H1 (cell line): ENCODE data around the gene NHLRC2. TPM values are rescaled to one million over a fixed set of nuclear protein-coding genes. Genes with fewer than 3 reads are reported as not detected.
A peak's percentile ranks its signal among the peaks of the same experiment; 100 is the strongest.

Source experiments
- CTCF ChIA-PET: fragments of 300-600 bp; sonication (Branson Sonifier 250); formaldehyde crosslinking; loops from one replicate; lab custom pipeline; 2021; ENCODE audit not compliant: partially characterized antibody; lab: Charles Lee
- POLR2A ChIA-PET: fragments of 300-600 bp; sonication (Branson Sonifier 250); formaldehyde crosslinking; loops from one replicate; lab custom pipeline; 2021; ENCODE audit warnings: inconsistent platforms; ENCODE audit not compliant: partially characterized antibody; lab: Charles Lee
- DNase-seq, 2 experiments: peaks; one replicate each; pipeline versions ENCODE4 v3.0.0 to v3.0.0-alpha.2; 2010 to 2022; ENCODE audit warnings: low spot score in 2 of 2, low read depth in 1 of 2, mixed read lengths in 1 of 2
- FAIRE-seq: peaks from 2 replicates; lab custom pipeline; 2011; peaks lifted over from hg19 to GRCh38; lab: Jason Lieb, UNC
- H2AFZ ChIP-seq: 2 replicates; pipeline ENCODE4 v1.8.1; 2012; ENCODE audit warnings: low read length, inconsistent platforms
- H2AK5ac ChIP-seq: 2 replicates; pipeline ENCODE4 v1.6.1; 2013; ENCODE audit warnings: low read depth, low read length
- H2BK120ac ChIP-seq: replicated peaks from 2 replicates; pipeline ENCODE3; 2013; ENCODE audit warnings: low read depth, low read length, inconsistent platforms
- H2BK12ac ChIP-seq: 2 replicates; pipeline ENCODE4 v1.6.1; 2013; ENCODE audit warnings: low read depth, low read length
- H2BK15ac ChIP-seq: 2 replicates; pipeline ENCODE4 v1.6.1; 2013; ENCODE audit warnings: low read length
- H2BK20ac ChIP-seq: 2 replicates; pipeline ENCODE4 v1.6.1; 2013; ENCODE audit warnings: low read length
- H2BK5ac ChIP-seq: 2 replicates; pipeline ENCODE4 v1.6.1; 2013; ENCODE audit warnings: low read depth, low read length
- H3K14ac ChIP-seq: 2 replicates; pipeline ENCODE4 v1.6.1; 2013; ENCODE audit warnings: inconsistent platforms; ENCODE audit not compliant: insufficient read length
- H3K18ac ChIP-seq: 2 replicates; pipeline ENCODE4 v1.6.1; 2013; ENCODE audit warnings: low read length; ENCODE audit errors: extremely low read depth
- H3K23ac ChIP-seq: 2 replicates; pipeline ENCODE4 v1.6.1; 2013; ENCODE audit warnings: inconsistent platforms; ENCODE audit not compliant: insufficient read length
- H3K23me2 ChIP-seq: 2 replicates; pipeline ENCODE4 v1.6.1; 2013; ENCODE audit warnings: low read depth, low read length
- H3K27ac ChIP-seq: 2 replicates; pipeline ENCODE4 v1.6.1; 2011; ENCODE audit warnings: low read depth, low read length, inconsistent platforms
- H3K27me3 ChIP-seq, 4 experiments: replicated peaks in 1 of 4; 1 replicate in 1 of 4; 2 replicates in 3 of 4; pipeline versions ENCODE4 v1.6.1 to v1.8.1; 2011 to 2013; ENCODE audit warnings: low read length in 3 of 4, mild to moderate bottlenecking in 3 of 4, inconsistent platforms in 2 of 4, mixed read lengths in 2 of 4, moderate library complexity in 1 of 4; ENCODE audit not compliant: control insufficient read depth in 3 of 4, insufficient read depth in 3 of 4; ENCODE audit errors: extremely low read depth in 1 of 4
- H3K36me3 ChIP-seq, 4 experiments: 2 replicates each; pipeline versions ENCODE4 v1.6.1 to v1.8.1; 2011 to 2013; ENCODE audit warnings: mild to moderate bottlenecking in 4 of 4, low read length in 3 of 4, moderate library complexity in 2 of 4, control low read depth in 1 of 4, inconsistent platforms in 1 of 4; ENCODE audit not compliant: insufficient read depth in 4 of 4, control insufficient read depth in 2 of 4
- H3K4ac ChIP-seq: replicated peaks from 2 replicates; pipeline ENCODE3; 2013; ENCODE audit warnings: low read length, low read depth, mixed read lengths, inconsistent platforms; ENCODE audit not compliant: insufficient read length
- H3K4me1 ChIP-seq, 4 experiments: replicated peaks in 1 of 4; 1 replicate in 1 of 4; 2 replicates in 3 of 4; pipeline versions ENCODE4 v1.6.1 to v1.8.1; 2011 to 2013; ENCODE audit warnings: low read length in 3 of 4, inconsistent platforms in 2 of 4, mixed read lengths in 1 of 4; ENCODE audit not compliant: insufficient read depth in 4 of 4, control insufficient read depth in 3 of 4
- H3K4me2 ChIP-seq, 2 experiments: 2 replicates each; pipeline versions ENCODE4 v1.6.1 to v1.8.1; 2011 to 2013; ENCODE audit warnings: low read depth in 2 of 2, low read length in 2 of 2, control low read depth in 1 of 2, inconsistent platforms in 1 of 2, mild to moderate bottlenecking in 1 of 2; ENCODE audit not compliant: insufficient read depth in 1 of 2
- H3K4me3 ChIP-seq, 4 experiments: fragments of 200-600, 300-600 bp in 1 of 4; sonication (generic), shearing (Covaris generic), sonication (Bioruptor Twin) in 1 of 4; 2 replicates each; pipeline versions ENCODE4 v1.5.1 to v1.8.1; 2011 to 2016; ENCODE audit warnings: low read length in 4 of 4, low read depth in 3 of 4, control low read depth in 2 of 4, inconsistent platforms in 2 of 4, mild to moderate bottlenecking in 2 of 4, mixed read lengths in 1 of 4, moderate library complexity in 1 of 4; ENCODE audit not compliant: insufficient read depth in 2 of 4; ENCODE audit errors: extremely low read depth in 1 of 4
- H3K56ac ChIP-seq: replicated peaks from 2 replicates; pipeline ENCODE3; 2013; ENCODE audit warnings: low read depth, mild to moderate bottlenecking, mixed read lengths, low read length, inconsistent platforms; ENCODE audit not compliant: insufficient read length
- H3K79me1 ChIP-seq: 2 replicates; pipeline ENCODE4 v1.6.1; 2013; ENCODE audit warnings: low read depth, low read length, control low read depth
- H3K79me2 ChIP-seq, 2 experiments: 2 replicates each; pipeline versions ENCODE4 v1.6.1 to v1.8.1; 2012 to 2013; ENCODE audit warnings: low read length in 2 of 2, mild to moderate bottlenecking in 2 of 2, inconsistent platforms in 1 of 2; ENCODE audit not compliant: insufficient read depth in 2 of 2, control insufficient read depth in 1 of 2
- H3K9ac ChIP-seq, 4 experiments: replicated peaks in 1 of 4; 1 replicate in 1 of 4; 2 replicates in 3 of 4; pipeline versions ENCODE4 v1.6.1 to v1.8.1; 2011 to 2013; ENCODE audit warnings: low read depth in 3 of 4, low read length in 3 of 4, control low read depth in 2 of 4, mild to moderate bottlenecking in 2 of 4, moderate library complexity in 2 of 4, inconsistent platforms in 1 of 4; ENCODE audit errors: extremely low read depth in 1 of 4
- H3K9me3 ChIP-seq, 2 experiments: 2 replicates each; pipeline versions ENCODE4 v1.6.1 to v1.8.1; 2012 to 2013; ENCODE audit warnings: mild to moderate bottlenecking in 2 of 2, moderate library complexity in 2 of 2, control low read depth in 1 of 2, inconsistent platforms in 1 of 2, low read depth in 1 of 2, low read length in 1 of 2, mixed read lengths in 1 of 2; ENCODE audit not compliant: insufficient read depth in 2 of 2
- H4K20me1 ChIP-seq, 2 experiments: replicated peaks in 1 of 2; 2 replicates each; pipeline versions ENCODE3 to v1.8.1; 2011 to 2013; ENCODE audit warnings: inconsistent platforms in 2 of 2, low read length in 2 of 2, mild to moderate bottlenecking in 1 of 2; ENCODE audit not compliant: insufficient read depth in 2 of 2, control insufficient read depth in 1 of 2
- H4K5ac ChIP-seq: 2 replicates; pipeline ENCODE4 v1.6.1; 2013; ENCODE audit warnings: low read length, low read depth, mixed read lengths, inconsistent platforms; ENCODE audit not compliant: insufficient read length
- H4K8ac ChIP-seq: 2 replicates; pipeline ENCODE4 v1.8.0; 2013; ENCODE audit warnings: mild to moderate bottlenecking, moderate library complexity, low read length, inconsistent platforms; ENCODE audit not compliant: insufficient read depth; ENCODE audit errors: extremely low read depth
- H4K91ac ChIP-seq: replicated peaks from 2 replicates; pipeline ENCODE3; 2013; ENCODE audit warnings: low read length, mixed read lengths, inconsistent platforms; ENCODE audit not compliant: insufficient read length
- EP300 ChIP-seq, 2 experiments: IDR thresholded peaks; 1 replicate in 1 of 2; 2 replicates in 1 of 2; pipeline ENCODE4 v1.6.1; 2011 to 2012; ENCODE audit warnings: low read depth in 2 of 2, low read length in 2 of 2, mild to moderate bottlenecking in 2 of 2, borderline replicate concordance in 1 of 2, inconsistent platforms in 1 of 2, moderate library complexity in 1 of 2
- FOSL1 ChIP-seq: IDR thresholded peaks from 2 replicates; pipeline ENCODE4 v1.6.1; 2011; ENCODE audit warnings: mild to moderate bottlenecking, low read depth, low read length, moderate library complexity; ENCODE audit not compliant: insufficient read depth
- GTF2F1 ChIP-seq: IDR thresholded peaks from 2 replicates; pipeline ENCODE4 v1.6.1; 2012; ENCODE audit warnings: low read depth, low read length, improper control_type of control experiment, borderline replicate concordance
- KDM1A ChIP-seq: fragments of 200-600, 300-600 bp; sonication (generic); IDR thresholded peaks from 2 replicates; pipeline ENCODE4 v1.7.1; 2016; ENCODE audit warnings: mild to moderate bottlenecking, low read length, borderline replicate concordance
- TBP ChIP-seq: IDR thresholded peaks from 2 replicates; pipeline ENCODE4 v1.6.1; 2011; ENCODE audit warnings: low read depth, low read length, improper control_type of control experiment
- WGBS, 2 experiments: shearing (Covaris generic) in 1 of 2; methylation state at CpG; one replicate each; pipeline versions ENCODE4 v1.1.6 to v1.1.7; 2013 to 2015; ENCODE audit warnings: low lambda C conversion rate in 2 of 2, mixed read lengths in 2 of 2, inconsistent platforms in 1 of 2, low coverage in 1 of 2, missing lambda C conversion rate in 1 of 2; ENCODE audit not compliant: insufficient replicate concordance in 2 of 2, insufficient coverage in 1 of 2, insufficient read length in 1 of 2; ENCODE audit errors: extremely low coverage in 1 of 2, missing lambda C conversion rate in 1 of 2; 5-methylcytosine and 5-hydroxymethylcytosine counted together
- long read RNA-seq, 2 experiments: library from RNA in 1 of 2; library from capped mRNA in 1 of 2; stranded (forward); transcript quantifications; one replicate each; pipeline ENCODE4 v2.0.0, GENCODE V29; 2021; ENCODE audit warnings: inconsistent platforms in 1 of 2
- polyA minus RNA-seq, 3 experiments: library from RNA; depleted of rRNA, polyadenylated mRNA; stranded (reverse); fragments of >200 nt; gene quantifications; 1 replicate in 2 of 3; 2 replicates in 1 of 3; pipeline ENCODE4 v1.2.3, GENCODE V29; 2011
- polyA plus RNA-seq, 7 experiments: library from polyadenylated mRNA; depleted of rRNA in 3 of 7; stranded (reverse) in 5 of 7; unstranded in 2 of 7; fragments of >200 nt in 5 of 7; fragments of 200-250 nt in 2 of 7; gene quantifications; 1 replicate in 5 of 7; 2 replicates in 1 of 7; 4 replicates in 1 of 7; pipeline versions ENCODE4 v1.2.1 to v1.2.3, GENCODE V29; 2011 to 2013; ENCODE audit warnings: missing spikeins in 2 of 7, mixed read lengths in 2 of 7
- total RNA-seq: library from RNA; stranded (reverse); fragmentation: NEBNext Ultra II Directional; extraction: Animal tissue kit (Norgen Biotek cat#: 25700); gene quantifications from 2 replicates; pipeline ENCODE4 v1.2.1, GENCODE V29; 2021

Gene NHLRC2, protein sequence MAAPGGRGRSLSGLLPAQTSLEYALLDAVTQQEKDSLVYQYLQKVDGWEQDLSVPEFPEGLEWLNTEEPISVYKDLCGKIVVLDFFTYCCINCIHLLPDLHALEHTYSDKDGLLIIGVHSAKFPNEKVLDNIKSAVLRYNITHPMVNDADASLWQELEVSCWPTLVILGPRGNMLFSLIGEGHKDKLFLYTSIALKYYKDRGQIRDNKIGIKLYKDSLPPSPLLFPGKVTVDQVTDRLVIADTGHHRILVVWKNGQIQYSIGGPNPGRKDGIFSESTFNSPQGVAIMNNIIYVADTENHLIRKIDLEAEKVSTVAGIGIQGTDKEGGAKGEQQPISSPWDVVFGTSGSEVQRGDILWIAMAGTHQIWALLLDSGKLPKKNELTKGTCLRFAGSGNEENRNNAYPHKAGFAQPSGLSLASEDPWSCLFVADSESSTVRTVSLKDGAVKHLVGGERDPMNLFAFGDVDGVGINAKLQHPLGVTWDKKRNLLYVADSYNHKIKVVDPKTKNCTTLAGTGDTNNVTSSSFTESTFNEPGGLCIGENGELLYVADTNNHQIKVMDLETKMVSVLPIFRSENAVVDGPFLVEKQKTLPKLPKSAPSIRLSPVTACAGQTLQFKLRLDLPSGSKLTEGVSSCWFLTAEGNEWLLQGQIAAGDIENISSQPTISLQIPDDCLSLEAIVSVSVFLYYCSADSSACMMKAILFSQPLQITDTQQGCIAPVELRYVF
- total RNA-seq (21.6 and 25.6 TPM in 2 replicates), polyA plus RNA-seq (2011; rRNA removed) (4.4 and 4.9 TPM in 2 replicates), polyA minus RNA-seq (2011; rRNA and poly(A)+ RNA removed) (34.1 and 36.0 TPM in 2 replicates)
- 6.7 TPM for polyA plus RNA-seq (2011; cell fraction: cytosol; rRNA removed)
- 7.0 TPM for polyA plus RNA-seq (2011; cell fraction: nucleus; rRNA removed)
- 3.9 to 5.5 TPM (median 4.8 TPM) in 4 replicates for polyA plus RNA-seq (2012, experiment 1 of 2)
- polyA plus RNA-seq (2012, experiment 2 of 2) = 0.29 TPM
- polyA plus RNA-seq (2013, experiment 1 of 2) = 6.4 TPM
- polyA plus RNA-seq (2013, experiment 2 of 2) = 5.6 TPM
- polyA minus RNA-seq (2011; cell fraction: cytosol; rRNA and poly(A)+ RNA removed) = 14.3 TPM
- polyA minus RNA-seq (2011; cell fraction: nucleus; rRNA and poly(A)+ RNA removed) = 71.4 TPM
- long read RNA-seq, experiment 1, full-length matches to known transcripts = 2 of 12 reads
- long read RNA-seq, experiment 1, partial matches to known transcripts = 4 of 12 reads
- long read RNA-seq, experiment 1, other reads (novel, unspliced or antisense) = 6 of 12 reads
- long read RNA-seq, experiment 2 = 0 reads

DNA sequence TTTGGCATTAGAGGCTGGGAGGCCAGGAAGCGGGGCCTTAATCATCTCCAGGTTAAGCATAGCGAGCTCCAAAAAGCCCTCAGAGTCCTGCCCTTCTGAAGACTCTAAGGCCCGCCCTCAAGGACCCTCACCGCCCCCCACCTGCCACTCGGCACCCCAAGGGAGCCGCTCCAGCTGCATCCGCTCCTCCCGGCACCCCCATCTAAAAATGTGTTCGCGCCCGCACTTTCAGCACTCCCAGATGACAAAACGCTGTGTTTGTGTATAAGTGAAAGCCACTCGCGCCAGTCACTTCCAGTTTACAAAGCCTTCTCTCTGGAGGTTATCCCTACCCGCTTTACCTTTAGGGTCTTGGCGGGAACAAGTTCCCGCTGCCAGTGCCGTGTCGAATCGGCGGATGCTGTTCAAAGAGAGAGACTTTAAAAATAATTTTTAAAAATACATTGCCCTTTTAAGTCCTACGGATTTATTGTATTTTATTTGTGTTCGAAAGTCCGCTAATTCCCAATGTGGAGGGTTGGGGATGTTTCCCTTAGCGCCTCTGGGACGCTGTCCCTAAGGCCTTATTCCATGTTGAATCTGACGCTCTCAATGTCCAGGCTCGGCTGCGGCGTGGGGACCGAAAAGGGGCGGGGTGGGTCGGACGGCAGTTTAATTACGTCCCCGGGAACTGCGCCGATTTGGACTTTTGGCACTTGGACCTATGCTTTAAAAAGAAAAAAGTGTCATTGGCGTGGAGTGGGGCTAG lies at the start of gene NHLRC2, which contains the start of gene DCLRE1A:
Gene NHLRC2, plus strand, starts transcription at position 649 of the 748 bp plus-strand sequence. CDS start 212 bp downstream, outside the sequence.
Gene DCLRE1A, minus strand, starts transcription at position 70 of the 748 bp plus-strand sequence. CDS start 900 bp downstream, outside the sequence.
- no peak within 1 kb of the TSS for H3K23ac ChIP-seq
- H2BK5ac ChIP-seq = peak within 1 kb of the TSS; percentile 99
- no peaks in the 10 kb centered on the region for H3K9me3 ChIP-seq
- H3K4me3 ChIP-seq = peak within 1 kb of the TSS; percentile 75 to 98 (median 97)
- H3K56ac ChIP-seq = peak within 1 kb of the TSS; percentile 95
- DNase-seq (peak; percentile 21 to 82), FAIRE-seq (no peak)
- peak within 1 kb of the TSS; percentile 99 for H4K8ac ChIP-seq
- H3K79me2 ChIP-seq = peaks cover 0 to 50% of the 10 kb centered on the region in 2 experiments; a peak in 2 of 4 replicates
- 0 out of 2 replicates have a peak within 1 kb of the TSS, but pooled peaks have one; percentile 88 for H2BK15ac ChIP-seq
- peak within 1 kb of the TSS; percentile 89 to 99 (median 98) for H3K9ac ChIP-seq
- WGBS, 2 experiments = 5% methylated on average over 36 of the region's 39 CpGs; no CpG with 5 or more reads in 1 of the 2 experiments
- peak within 1 kb of the TSS; percentile 91 for H2BK12ac ChIP-seq
- H3K27ac ChIP-seq = peak within 1 kb of the TSS; percentile 97
- H3K4me1 ChIP-seq = peaks cover 3 to 6% (median 4%) of the 10 kb centered on the region in 4 experiments; a peak in 5 of 7 replicates
- peak within 1 kb of the TSS; percentile 55 for H3K4ac ChIP-seq
- H2BK120ac ChIP-seq = peak within 1 kb of the TSS; percentile 55
- peak within 1 kb of the TSS; percentile 85 for H4K91ac ChIP-seq
- H4K5ac ChIP-seq = peak within 1 kb of the TSS; percentile 99
- H3K18ac ChIP-seq = peak within 1 kb of the TSS; percentile 100
- H2AK5ac ChIP-seq = no peak within 1 kb of the TSS
- peaks cover 6% of the 10 kb centered on the region; the same call in 1 of the 2 replicates for H3K23me2 ChIP-seq
- no peak within 1 kb of the TSS for H2BK20ac ChIP-seq
- no peaks in the 10 kb centered on the region for H4K20me1 ChIP-seq
- ChIA-PET POLR2A (interaction anchor here (0.7 to 1.6 kb wide), 6 partner anchors 9 to 135 kb away, joined by 3 to 5 read pairs (median 4); no protein-coding TSS in a partner anchor), CTCF (interaction anchor here (0.9 kb wide), 1 partner anchor 55 kb away, joined by 3 read pairs; no protein-coding TSS in a partner anchor)
- H3K79me1 ChIP-seq = peaks cover 2% of the 10 kb centered on the region; the same call in 1 of the 2 replicates
- H2AFZ ChIP-seq = peak within 1 kb of the TSS; percentile 100
- H3K36me3 ChIP-seq = peaks cover 0 to 11% (median 2%) of the 10 kb centered on the region in 4 experiments; a peak in 3 of 8 replicates
- peak within 1 kb of the TSS; percentile 81 to 98 for H3K4me2 ChIP-seq
- H3K27me3 ChIP-seq = no peaks in the 10 kb centered on the region
- no peak within 1 kb of the TSS for H3K14ac ChIP-seq
- TF ChIP-seq EP300 (IDR thresholded peaks at IDR 0.05; ENCODE audit: borderline replicate concordance in 1 of 2, low read depth in 2 of 2, low read length in 2 of 2) (peak; percentile 18 to 72; a peak in 1 of 3 replicates), TBP (peak; percentile 63), KDM1A (no peak), FOSL1 (no peak), GTF2F1 (no peak)
